Fibroblast of villous mesenchyme (primary cell): ENCODE results near the gene TNFRSF8. TPM values are rescaled to one million over a fixed set of nuclear protein-coding genes. Genes with fewer than 3 reads are reported as not detected.

Experiments
- DNase-seq: peaks from one replicate; pipeline ENCODE4 v3.0.0-alpha.2; 2010; ENCODE audit warnings: low read depth
- H3K4me3 ChIP-seq: 2 replicates; pipeline ENCODE4 v1.5.1; 2011; ENCODE audit warnings: low read depth, mild to moderate bottlenecking, low read length
- total RNA-seq: library from RNA; depleted of rRNA; stranded (reverse); fragments of >200 nt; gene quantifications from 2 replicates; pipeline ENCODE4 v1.2.3, GENCODE V29; 2012
- TF ChIP-seq, protein P1 (sequence below): IDR thresholded peaks from 2 replicates; pipeline ENCODE4 v1.5.1; 2012; ENCODE audit warnings: low read depth, mild to moderate bottlenecking, low read length; ENCODE audit not compliant: insufficient read depth

TNFRSF8 gene
- total RNA-seq, 1 donor, result 0.86 TPM

- H3K4me3 ChIP-seq, result no peak overlapping the region
- TF ChIP-seq, protein P1, sequence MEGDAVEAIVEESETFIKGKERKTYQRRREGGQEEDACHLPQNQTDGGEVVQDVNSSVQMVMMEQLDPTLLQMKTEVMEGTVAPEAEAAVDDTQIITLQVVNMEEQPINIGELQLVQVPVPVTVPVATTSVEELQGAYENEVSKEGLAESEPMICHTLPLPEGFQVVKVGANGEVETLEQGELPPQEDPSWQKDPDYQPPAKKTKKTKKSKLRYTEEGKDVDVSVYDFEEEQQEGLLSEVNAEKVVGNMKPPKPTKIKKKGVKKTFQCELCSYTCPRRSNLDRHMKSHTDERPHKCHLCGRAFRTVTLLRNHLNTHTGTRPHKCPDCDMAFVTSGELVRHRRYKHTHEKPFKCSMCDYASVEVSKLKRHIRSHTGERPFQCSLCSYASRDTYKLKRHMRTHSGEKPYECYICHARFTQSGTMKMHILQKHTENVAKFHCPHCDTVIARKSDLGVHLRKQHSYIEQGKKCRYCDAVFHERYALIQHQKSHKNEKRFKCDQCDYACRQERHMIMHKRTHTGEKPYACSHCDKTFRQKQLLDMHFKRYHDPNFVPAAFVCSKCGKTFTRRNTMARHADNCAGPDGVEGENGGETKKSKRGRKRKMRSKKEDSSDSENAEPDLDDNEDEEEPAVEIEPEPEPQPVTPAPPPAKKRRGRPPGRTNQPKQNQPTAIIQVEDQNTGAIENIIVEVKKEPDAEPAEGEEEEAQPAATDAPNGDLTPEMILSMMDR, result no peak
- no peak for DNase-seq
These were observed 113.4 kb downstream of the TNFRSF8 start for GRCh38 chr1:12176298-12177118.

GRCh38 chr1:12177156-12177998 is 114.3 kb downstream of the TNFRSF8 start:
- TF ChIP-seq, protein P1, result no peak
- no peak overlapping the region for H3K4me3 ChIP-seq
- DNase-seq, result no peak

DNA sequence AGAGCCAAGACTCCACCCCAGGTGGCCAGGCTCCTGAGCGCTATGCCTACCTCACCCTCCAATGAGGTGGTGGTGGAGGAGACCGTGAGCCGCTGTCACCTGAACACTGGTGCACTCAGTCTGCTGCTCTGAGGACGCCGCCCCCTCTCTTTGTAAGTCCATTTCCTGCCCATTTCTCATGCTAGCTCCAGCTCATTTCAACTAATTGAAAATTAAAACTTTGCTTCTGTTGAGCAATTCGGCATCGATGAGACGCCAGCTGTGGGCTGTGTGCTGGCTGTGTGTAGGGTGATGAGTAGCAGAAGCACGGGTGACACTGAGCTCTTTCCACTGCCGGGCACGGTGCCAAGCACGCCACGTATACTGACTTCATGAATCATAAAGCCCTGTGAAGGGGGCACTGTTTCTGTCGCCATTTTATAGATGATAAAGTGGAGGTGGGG is 114.9 kb downstream of the TNFRSF8 start:
- TF ChIP-seq, protein P1, result no peak
- H3K4me3 ChIP-seq, result no peak overlapping the region

GRCh38 chr1:12178511-12178910 is 115.4 kb downstream of the TNFRSF8 start:
- DNase-seq, result no peak
- no peak overlapping the region for H3K4me3 ChIP-seq
- TF ChIP-seq, protein P1, result no peak

More for the DNA sequence above, 114.9 kb downstream of the TNFRSF8 start:
- DNase-seq, result peak; percentile 95

DNA sequence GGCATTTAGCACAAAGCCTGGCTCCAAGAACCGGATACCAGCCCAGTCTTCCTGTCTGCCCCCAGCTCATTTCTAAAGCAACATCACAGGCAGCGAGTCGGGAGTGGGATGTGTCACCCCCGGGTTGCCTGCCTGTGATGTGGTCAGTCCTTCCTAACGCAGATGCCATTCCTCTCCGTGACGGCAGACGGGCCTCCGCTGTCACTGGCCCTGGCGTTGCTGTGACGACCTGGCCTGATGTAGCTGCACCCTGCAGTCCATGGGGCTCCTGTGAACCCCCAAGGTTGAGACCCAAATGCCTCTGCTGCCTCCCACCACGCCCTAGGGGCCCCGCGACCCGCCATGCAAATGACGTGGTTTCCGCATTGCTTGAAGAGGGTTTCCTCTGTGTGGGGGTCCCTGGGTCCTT is 116.0 kb downstream of the TNFRSF8 start:
- TF ChIP-seq, protein P1, result no peak
- no peak overlapping the region for H3K4me3 ChIP-seq
- DNase-seq, result peak; percentile 60

DNA sequence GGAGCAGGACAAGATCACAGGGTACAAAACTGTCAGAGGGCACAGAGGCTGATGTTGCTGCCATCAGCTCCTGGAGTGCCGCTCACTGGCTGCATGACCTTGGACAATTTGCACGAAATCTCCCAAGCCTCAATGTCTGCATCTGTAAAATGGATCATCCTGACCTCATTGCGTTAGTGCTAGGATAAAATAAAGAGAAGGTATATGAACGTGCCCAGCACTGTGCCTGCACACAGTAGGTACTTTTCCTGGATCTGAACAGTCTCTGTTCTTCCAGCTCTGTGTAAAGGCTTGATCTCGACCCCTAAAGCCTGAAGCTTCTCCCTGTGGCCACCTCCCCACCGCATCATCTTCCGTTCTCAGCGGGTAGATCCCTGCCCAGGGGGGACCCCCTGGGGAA is 116.6 kb downstream of the TNFRSF8 start:
- TF ChIP-seq, protein P1, result no peak
- no peak for DNase-seq
- no peak overlapping the region for H3K4me3 ChIP-seq
